IPS-18c (cell line): ENCODE results near the gene DOC2A.
A peak's percentile ranks its signal among the peaks of the same experiment; 100 is the strongest.
"Not testable (repeated sequence)": the region's sequence is repeated elsewhere in the genome, so short reads cannot be mapped to it uniquely, and the experiment has no call there.

Experiments
- H3K4me3 ChIP-seq: 2 replicates; pipeline ENCODE4 v1.7.0; 2013; ENCODE audit warnings: low read depth, mild to moderate bottlenecking, low read length, moderate library complexity; ENCODE audit not compliant: insufficient read depth
- H3K9me3 ChIP-seq: one replicate; pipeline ENCODE4 v1.6.1; 2013; ENCODE audit warnings: mild to moderate bottlenecking, low read length, moderate library complexity; ENCODE audit not compliant: control insufficient read depth, insufficient read depth

Gene DOC2A

GRCh38 chr16:30010844-30011713 is at the start of gene DOC2A:
Gene DOC2A, minus strand, starts transcription at chr16:30011027. Its CDS starts 805 bp downstream, at chr16:30010222.
- Histone ChIP-seq H3K4me3 (peak within 1 kb of the TSS; percentile 69), H3K9me3 (no peaks in the 10 kb centered on the region)

- no peak overlapping the region for H3K4me3 ChIP-seq
- H3K9me3 ChIP-seq = no peaks in the 10 kb centered on the region
Observed at GRCh38 chr16:30060346-30060745, 49.5 kb upstream of the DOC2A start.

- Histone ChIP-seq H3K9me3 (no peaks in the 10 kb centered on the region), H3K4me3 (no peak overlapping the region)
Observed at GRCh38 chr16:30054959-30055553, 44.2 kb upstream of the DOC2A start.

DNA sequence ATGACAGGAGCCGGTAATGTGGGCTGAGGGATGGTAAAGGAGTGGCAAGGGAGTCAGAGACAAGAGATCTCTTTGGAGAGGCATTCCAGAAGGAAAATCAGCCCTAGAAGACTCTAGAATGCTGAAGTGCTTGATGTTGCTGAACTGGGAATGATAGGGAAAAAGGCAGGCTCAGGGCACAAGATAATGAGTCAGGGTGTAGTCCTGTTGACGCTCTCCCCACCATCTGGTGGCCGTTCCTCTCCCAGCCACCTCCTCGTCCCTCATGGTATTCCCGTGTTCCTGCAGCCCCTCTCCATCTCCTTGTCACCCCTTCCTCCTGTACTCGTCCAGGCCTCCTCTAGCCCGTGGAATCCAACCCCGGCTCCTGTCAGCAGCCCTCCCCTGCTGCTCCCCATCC is 43.6 kb upstream of the DOC2A start:
- H3K4me3 ChIP-seq = no peak overlapping the region
- no peaks in the 10 kb centered on the region for H3K9me3 ChIP-seq

DNA sequence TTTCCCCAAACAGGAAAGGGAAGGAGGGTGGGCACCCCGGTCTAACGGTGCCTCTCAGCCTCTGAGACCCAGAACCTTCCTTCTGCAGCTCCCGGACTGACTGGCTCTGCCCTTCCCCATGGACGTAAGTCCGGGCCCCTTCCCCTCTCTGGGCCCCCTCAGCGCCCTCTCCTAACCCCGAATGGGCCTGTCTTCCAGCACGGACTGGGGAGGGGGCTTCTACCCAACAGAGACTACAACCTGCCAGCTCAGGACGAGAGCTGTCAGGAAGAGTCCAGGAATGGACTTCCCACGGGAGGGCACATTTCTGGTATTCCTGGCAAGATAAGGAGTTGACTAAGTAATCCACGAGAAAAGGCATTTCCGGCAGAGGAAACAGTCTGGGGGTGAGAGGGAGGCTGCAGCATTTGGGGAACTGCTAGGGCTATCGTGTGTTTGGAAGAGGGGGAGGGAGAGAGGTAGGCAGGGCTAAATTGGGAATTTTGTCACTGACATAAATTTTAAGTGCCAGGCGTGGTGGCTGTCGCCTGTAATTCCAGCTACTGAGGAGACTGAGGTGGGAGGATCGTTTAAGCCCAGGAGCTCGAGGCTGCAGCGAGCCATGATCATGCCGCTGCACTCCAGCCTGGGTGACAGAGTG is 42.7 kb upstream of the DOC2A start:
- Histone ChIP-seq H3K4me3 (peak overlapping the region; percentile 87), H3K9me3 (no peaks in the 10 kb centered on the region)

GRCh38 chr16:30052671-30053372 is 42.0 kb upstream of the DOC2A start:
- Histone ChIP-seq H3K4me3 (peak overlapping the region; percentile 87), H3K9me3 (no peaks in the 10 kb centered on the region)

DNA sequence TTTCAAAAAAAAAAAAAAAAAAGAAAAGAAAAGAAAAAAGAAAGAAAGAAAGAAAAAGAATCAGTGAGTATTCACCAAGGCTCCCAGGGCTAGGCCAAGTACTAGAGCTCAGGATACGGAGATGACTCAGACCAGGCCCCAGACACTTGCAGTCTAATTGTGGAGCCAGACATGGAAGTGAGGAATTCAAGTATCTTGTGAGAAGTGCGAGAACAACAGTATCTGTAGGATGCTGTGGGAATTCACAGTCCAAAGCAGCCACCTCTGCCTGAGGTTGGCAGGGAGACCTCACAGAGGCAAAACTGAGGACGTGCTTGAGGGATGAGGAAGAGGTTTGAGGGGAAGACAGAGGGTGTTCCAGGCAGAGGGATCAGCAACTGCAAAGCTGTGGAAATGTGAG is 40.7 kb upstream of the DOC2A start:
- Histone ChIP-seq H3K9me3 (no peaks in the 10 kb centered on the region), H3K4me3 (no peak overlapping the region)

GRCh38 chr16:30049871-30050270 is 39.0 kb upstream of the DOC2A start:
- no peaks in the 10 kb centered on the region for H3K9me3 ChIP-seq
- no peak overlapping the region for H3K4me3 ChIP-seq

DNA sequence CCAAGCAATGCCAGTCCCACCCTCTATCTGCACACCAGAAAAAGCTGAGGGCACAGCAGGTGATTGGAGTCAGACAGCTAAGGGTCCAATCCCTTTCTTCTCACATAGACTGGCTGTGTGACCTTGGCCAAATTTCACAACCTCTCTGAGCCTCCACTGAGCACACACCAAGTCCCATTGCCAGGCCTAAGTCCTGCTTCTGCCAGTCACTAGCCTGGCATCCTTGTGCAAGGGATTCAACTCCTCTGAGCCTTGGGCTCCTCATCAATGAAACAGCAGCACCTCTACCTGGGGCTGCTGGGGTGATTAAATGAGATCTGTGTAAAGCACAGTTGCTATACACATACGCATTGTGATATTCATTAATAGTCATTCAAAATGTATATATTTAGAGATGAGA is 35.8 kb upstream of the DOC2A start:
- H3K4me3 ChIP-seq = peak overlapping the region; percentile 1; the same call in 1 of the 2 replicates

DNA sequence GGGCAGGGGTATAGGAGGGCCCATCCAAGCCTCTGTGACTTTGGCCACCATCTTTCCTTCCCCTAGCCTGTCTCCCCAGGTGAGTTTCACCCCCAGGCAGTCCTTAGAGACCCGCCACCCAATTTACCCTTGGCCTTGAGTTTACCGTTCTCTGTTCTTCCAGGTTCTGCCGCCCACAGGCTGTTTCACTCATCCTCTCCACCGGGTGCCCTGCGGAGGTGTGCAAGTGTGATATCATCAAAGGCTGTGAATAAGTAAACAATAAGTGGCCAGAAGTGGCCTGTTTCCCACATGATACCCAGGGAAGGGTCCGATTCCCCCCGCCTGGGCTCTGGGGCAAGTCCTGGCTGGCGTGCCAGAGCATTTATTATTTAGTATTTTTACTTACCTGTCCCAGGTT is 35.4 kb upstream of the DOC2A start:
- no peaks in the 10 kb centered on the region for H3K9me3 ChIP-seq
- H3K4me3 ChIP-seq = no peak overlapping the region

More for the DNA sequence above, 35.8 kb upstream of the DOC2A start:
- H3K9me3 ChIP-seq = no peaks in the 10 kb centered on the region

DNA sequence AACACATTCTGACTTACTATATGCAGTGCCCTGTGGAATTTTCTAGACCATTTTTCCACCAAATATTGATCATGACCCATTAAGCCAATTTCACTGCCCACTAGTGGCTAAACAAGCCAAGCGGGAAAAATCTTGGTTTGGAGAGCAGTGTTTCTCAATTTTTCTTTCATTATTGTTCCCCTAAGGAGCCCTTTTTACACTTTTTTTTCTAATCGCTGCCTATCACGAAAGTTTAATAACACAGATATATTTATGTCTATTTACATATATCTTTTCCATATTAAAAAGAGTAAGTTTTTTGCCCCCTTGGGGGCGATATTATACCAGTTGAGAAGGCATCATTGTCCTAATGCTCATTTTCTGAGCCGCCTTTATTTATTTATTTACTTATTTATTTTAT is 31.0 kb upstream of the DOC2A start:
- H3K4me3 ChIP-seq = no peak overlapping the region
- no peaks in the 10 kb centered on the region for H3K9me3 ChIP-seq

DNA sequence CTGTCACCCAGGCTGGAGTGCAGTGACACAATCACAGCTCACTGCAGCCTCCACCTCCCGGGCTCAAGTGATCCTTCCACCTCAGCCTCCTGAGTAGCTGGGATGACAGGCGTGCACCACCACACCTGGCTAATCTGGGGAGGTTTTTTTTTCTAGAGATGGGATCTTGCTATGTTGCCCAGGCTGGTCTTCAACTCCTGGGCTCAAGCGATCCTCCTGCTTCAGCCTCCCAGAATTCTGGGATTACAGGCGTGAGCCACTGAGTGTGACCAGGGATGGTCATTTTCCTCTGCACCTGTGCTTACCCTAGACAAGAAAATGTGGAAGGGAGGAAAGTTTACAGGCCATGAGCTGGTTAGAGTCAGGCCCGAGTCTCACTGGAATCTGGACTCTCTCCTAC is 29.9 kb upstream of the DOC2A start:
- H3K4me3 ChIP-seq, H3K9me3 ChIP-seq: not testable (repeated sequence)

- no peak overlapping the region for H3K4me3 ChIP-seq
Observed at GRCh38 chr16:30040221-30040620, 29.4 kb upstream of the DOC2A start.

GRCh38 chr16:30033270-30033669 is 22.4 kb upstream of the DOC2A start:
- H3K4me3 ChIP-seq = no peak overlapping the region
- H3K9me3 ChIP-seq = no peaks in the 10 kb centered on the region

More at GRCh38 chr16:30040221-30040620, 29.4 kb upstream of the DOC2A start:
- no peaks in the 10 kb centered on the region for H3K9me3 ChIP-seq

DNA sequence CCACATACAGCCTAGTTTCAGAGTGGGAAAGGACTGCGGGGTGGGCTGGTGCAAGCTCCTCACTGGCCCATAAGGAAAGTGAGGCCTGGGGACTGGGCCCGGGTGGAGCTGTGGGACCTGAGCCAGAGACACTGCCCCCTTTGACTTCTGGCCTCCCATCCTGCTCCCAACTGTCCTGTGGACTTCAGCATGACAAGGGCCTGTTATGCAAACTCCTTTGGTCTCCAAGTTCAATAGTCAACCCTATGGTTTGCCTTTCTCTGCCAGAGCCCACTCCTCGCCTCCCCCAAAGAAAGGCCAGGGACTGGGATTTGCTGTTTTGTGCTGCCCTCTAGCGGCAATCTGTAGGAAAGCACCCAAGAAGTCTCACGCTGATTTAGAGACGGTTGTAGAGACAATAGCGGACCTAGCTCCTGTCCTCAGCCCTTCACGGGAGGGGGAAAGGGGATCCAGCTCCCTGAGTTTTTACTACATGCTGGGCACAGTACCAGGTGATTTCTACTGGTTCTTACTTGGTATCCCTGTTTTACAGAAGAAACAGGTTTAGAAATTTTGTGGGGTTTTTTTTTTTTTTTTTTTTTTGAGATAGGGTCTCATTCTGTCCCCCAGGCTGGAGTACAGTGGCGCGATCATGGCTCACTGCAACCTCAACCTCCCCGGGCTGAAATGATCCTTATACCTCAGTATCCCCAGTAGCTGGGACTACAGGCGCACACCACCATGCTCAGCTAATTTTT is 21.4 kb upstream of the DOC2A start:
- Histone ChIP-seq H3K9me3 (no peaks in the 10 kb centered on the region), H3K4me3 (no peak overlapping the region)

- Histone ChIP-seq H3K4me3 (peak overlapping the region; percentile 59), H3K9me3 (no peaks in the 10 kb centered on the region)
Observed at GRCh38 chr16:30031477-30031918, 20.7 kb upstream of the DOC2A start.
